SK-N-SH (cell line): ENCODE measurements around the gene MRGPRD. TPM values are rescaled to one million over a fixed set of nuclear protein-coding genes. Genes with fewer than 3 reads are reported as not detected.

Experiments used
- CTCF ChIA-PET: fragments of 300-600, 350-600 bp; formaldehyde crosslinking; extraction: SDS; loops from one replicate; lab custom pipeline; 2021; lab: Yijun Ruan, JAX
- POLR2A ChIA-PET: fragments of 350-600 bp; sonication (Branson Sonifier 250); formaldehyde crosslinking; extraction: SDS; loops from one replicate; lab custom pipeline; 2020; ENCODE audit warnings: antibody characterized with exemption, inconsistent platforms; lab: Yijun Ruan, JAX
- DNase-seq: peaks from one replicate; pipeline ENCODE4 v3.0.0; 2012
- H2AFZ ChIP-seq: fragments of 200-600 bp; sonication (generic); 2 replicates; pipeline ENCODE4 v1.8.1; 2016; ENCODE audit warnings: antibody characterized with exemption, mild to moderate bottlenecking, low read depth
- H3F3A ChIP-seq: fragments of 200-600 bp; sonication (generic); replicated peaks from 2 replicates; pipeline ENCODE3; 2016; ENCODE audit warnings: antibody characterized with exemption, mild to moderate bottlenecking; ENCODE audit not compliant: insufficient read depth
- H3K27ac ChIP-seq, 2 experiments: fragments of 200-500 bp in 1 of 2; fragments of 200-600 bp in 1 of 2; sonication (Bioruptor generic) in 1 of 2; sonication (generic), shearing (Covaris generic) in 1 of 2; 2 replicates each; pipeline versions ENCODE4 v1.5.1 to v1.6.1; 2014 to 2016; ENCODE audit warnings: low read depth in 2 of 2, inconsistent platforms in 1 of 2, low read length in 1 of 2, mild to moderate bottlenecking in 1 of 2, mixed read lengths in 1 of 2
- H3K27me3 ChIP-seq: fragments of 200-600 bp; sonication (generic), shearing (Covaris generic); 2 replicates; pipeline ENCODE4 v1.6.1; 2016; ENCODE audit warnings: mixed run types; ENCODE audit not compliant: insufficient read depth
- H3K36me3 ChIP-seq, 2 experiments: fragments of 200-500 bp in 1 of 2; fragments of 200-600 bp in 1 of 2; sonication (Bioruptor generic) in 1 of 2; sonication (generic) in 1 of 2; replicated peaks in 1 of 2; 2 replicates each; pipeline versions ENCODE3 to v1.5.1; 2014 to 2016; ENCODE audit warnings: low read length in 1 of 2, mild to moderate bottlenecking in 1 of 2; ENCODE audit not compliant: insufficient read depth in 2 of 2, control insufficient read depth in 1 of 2
- H3K4me1 ChIP-seq, 2 experiments: fragments of 200-500 bp in 1 of 2; fragments of 200-600 bp in 1 of 2; sonication (Bioruptor generic) in 1 of 2; sonication (generic), shearing (Covaris generic) in 1 of 2; 2 replicates each; pipeline versions ENCODE4 v1.5.1 to v1.6.1; 2014 to 2016; ENCODE audit warnings: low read depth in 1 of 2, low read length in 1 of 2, mixed run types in 1 of 2; ENCODE audit not compliant: insufficient read depth in 2 of 2, control insufficient read depth in 1 of 2
- H3K4me2 ChIP-seq: fragments of 200-600 bp; sonication (generic), shearing (Covaris generic); 2 replicates; pipeline ENCODE4 v1.6.1; 2017; ENCODE audit warnings: mixed run types
- H3K4me3 ChIP-seq, 2 experiments: fragments of 200-500 bp in 1 of 2; fragments of 200-600 bp in 1 of 2; sonication (Bioruptor generic) in 1 of 2; sonication (generic), shearing (Covaris generic) in 1 of 2; 2 replicates each; pipeline versions ENCODE4 v1.5.1 to v1.8.1; 2014 to 2016; ENCODE audit warnings: low read depth in 2 of 2, inconsistent platforms in 1 of 2, low read length in 1 of 2, mild to moderate bottlenecking in 1 of 2, mixed read lengths in 1 of 2, moderate library complexity in 1 of 2
- H3K79me2 ChIP-seq: fragments of 200-600 bp; sonication (generic); 2 replicates; pipeline ENCODE4 v1.8.1; 2017; ENCODE audit warnings: mild to moderate bottlenecking; ENCODE audit not compliant: insufficient read depth
- H3K9ac ChIP-seq: fragments of 200-600 bp; sonication (generic); 2 replicates; pipeline ENCODE4 v1.6.1; 2017; ENCODE audit warnings: mixed run types
- H3K9me2 ChIP-seq: fragments of 200-600 bp; sonication (generic); 2 replicates; pipeline ENCODE4 v1.6.1; 2017; ENCODE audit warnings: mixed run types
- H3K9me3 ChIP-seq: fragments of 200-600 bp; sonication (generic); 2 replicates; pipeline ENCODE4 v1.6.1; 2017; ENCODE audit warnings: mixed run types, mild to moderate bottlenecking, moderate library complexity
- H4K20me1 ChIP-seq: fragments of 200-600 bp; sonication (generic); 2 replicates; pipeline ENCODE4 v1.6.1; 2017; ENCODE audit warnings: mild to moderate bottlenecking, mixed run types; ENCODE audit not compliant: insufficient read depth
- CHD2 ChIP-seq: fragments of 150-350 bp; IDR thresholded peaks from 2 replicates; pipeline ENCODE4 v1.6.1; 2018; ENCODE audit warnings: low read length; ENCODE audit not compliant: partially characterized antibody
- EP300 ChIP-seq, 2 experiments: IDR thresholded peaks; 2 replicates each; pipeline versions ENCODE4 v1.4.0 to v1.6.1; 2012; ENCODE audit warnings: borderline replicate concordance in 1 of 2, low read depth in 1 of 2, low read length in 1 of 2
- FOXJ3 ChIP-seq: sonication (generic); formaldehyde crosslinking; IDR thresholded peaks from 2 replicates; pipeline ENCODE4 v1.5.1; 2020; ENCODE audit warnings: mild to moderate bottlenecking, missing genetic modification reagents
- FOXM1 ChIP-seq: IDR thresholded peaks from 2 replicates; pipeline ENCODE4 v1.4.0; 2012; ENCODE audit warnings: low read depth, mild to moderate bottlenecking
- GABPA ChIP-seq: IDR thresholded peaks from 2 replicates; pipeline ENCODE4 v1.4.0; 2012; ENCODE audit warnings: low read depth, mild to moderate bottlenecking
- GATA2 ChIP-seq: sonication (generic); formaldehyde crosslinking; IDR thresholded peaks from 2 replicates; pipeline ENCODE4 v1.5.0; 2020; ENCODE audit warnings: mild to moderate bottlenecking, missing genetic modification reagents
- NFIC ChIP-seq: IDR thresholded peaks from 2 replicates; pipeline ENCODE4 v1.4.0; 2012; ENCODE audit warnings: borderline replicate concordance
- POLR2AphosphoS5 ChIP-seq: IDR thresholded peaks from 2 replicates; pipeline ENCODE4 v1.6.1; 2012; ENCODE audit warnings: low read depth, low read length
- RAD21 ChIP-seq: IDR thresholded peaks from 2 replicates; pipeline ENCODE4 v1.6.1; 2012; ENCODE audit warnings: mild to moderate bottlenecking, low read length
- RFX5 ChIP-seq: IDR thresholded peaks from 2 replicates; pipeline ENCODE4 v1.6.1; 2012; ENCODE audit warnings: mild to moderate bottlenecking, improper control_type of control experiment, low read length
- SIN3A ChIP-seq: IDR thresholded peaks from 2 replicates; pipeline ENCODE4 v1.6.1; 2012; ENCODE audit warnings: low read depth, mild to moderate bottlenecking, low read length, moderate library complexity, borderline replicate concordance
- SMC3 ChIP-seq: IDR thresholded peaks from 2 replicates; pipeline ENCODE4 v1.6.1; 2012; ENCODE audit warnings: low read depth, low read length, improper control_type of control experiment
- TAF1 ChIP-seq: IDR thresholded peaks from 2 replicates; pipeline ENCODE4 v1.6.1; 2012; ENCODE audit warnings: low read depth, mild to moderate bottlenecking, low read length, moderate library complexity, borderline replicate concordance
- TCF12 ChIP-seq: IDR thresholded peaks from 2 replicates; pipeline ENCODE4 v1.4.0; 2012
- YY1 ChIP-seq: IDR thresholded peaks from 2 replicates; pipeline ENCODE4 v1.4.0; 2012; ENCODE audit warnings: low read depth, mild to moderate bottlenecking
- WGBS: methylation state at CpG from one replicate; pipeline ENCODE4 v1.1.6; 2017; ENCODE audit warnings: low lambda C conversion rate; 5-methylcytosine and 5-hydroxymethylcytosine counted together
- polyA plus RNA-seq, 3 experiments: library from polyadenylated mRNA; depleted of rRNA; stranded (reverse); fragments of >200 nt; gene quantifications; 2 replicates each; pipeline ENCODE4 v1.2.3, GENCODE V29; 2012
- TF ChIP-seq, protein P1 (sequence below): IDR thresholded peaks from 2 replicates; pipeline ENCODE4 v1.4.0; 2012; ENCODE audit warnings: low read depth, borderline replicate concordance
- TF ChIP-seq, protein P2 (sequence below): fragments of 150-350 bp; IDR thresholded peaks from 2 replicates; pipeline ENCODE4 v1.6.1; 2016; ENCODE audit warnings: mild to moderate bottlenecking, low read depth, low read length
- TF ChIP-seq, protein P3 (sequence below): fragments of 200-600 bp; sonication (generic); IDR thresholded peaks from 2 replicates; pipeline ENCODE4 v1.6.1; 2017; ENCODE audit warnings: antibody characterized with exemption, mild to moderate bottlenecking, moderate library complexity
- TF ChIP-seq, protein P4 (sequence below): IDR thresholded peaks from 2 replicates; pipeline ENCODE4; 2012
- TF ChIP-seq, protein P5 (sequence below): IDR thresholded peaks from 2 replicates; pipeline ENCODE4 v1.6.1; 2012; ENCODE audit warnings: mild to moderate bottlenecking, low read depth, low read length, moderate library complexity

Gene MRGPRD
- polyA plus RNA-seq, 1 of the 3 experiments (the other 2 are of a cell fraction), result not detected

DNA sequence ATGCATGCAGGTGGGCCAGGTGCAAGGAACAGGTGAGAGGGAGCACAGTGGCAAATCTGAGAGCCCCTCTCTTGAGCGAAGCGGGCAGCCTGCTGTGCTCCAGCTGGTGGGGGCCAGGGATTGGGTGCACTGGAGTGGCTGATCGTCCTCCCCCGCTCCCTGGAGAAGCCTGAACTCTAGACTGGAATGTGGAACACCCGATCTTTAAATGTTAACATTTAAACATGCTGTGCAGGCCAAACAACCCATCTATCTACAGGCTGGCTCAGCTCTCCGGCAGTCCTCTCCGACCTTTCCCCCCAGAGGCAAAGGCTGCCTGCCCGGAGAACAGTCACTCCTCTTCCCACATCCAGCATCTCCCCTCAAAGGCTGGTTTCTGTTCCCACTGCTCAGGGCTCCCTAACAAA, 27.2 kb upstream of the MRGPRD start:
- TF ChIP-seq YY1 (no peak), RFX5 (no peak), NFIC (no peak), RAD21 (no peak), GABPA (no peak), EP300 (IDR thresholded peaks at IDR 0.05; ENCODE audit: borderline replicate concordance in 1 of 2, low read depth in 1 of 2, low read length in 1 of 2) (no peak), TAF1 (no peak), FOXJ3 (CRISPR knock-in tag) (no peak), CHD2 (no peak), SIN3A (no peak), SMC3 (no peak), GATA2 (CRISPR knock-in tag) (no peak), POLR2AphosphoS5 (no peak), FOXM1 (no peak), TCF12 (no peak)
- TF ChIP-seq, protein P1, sequence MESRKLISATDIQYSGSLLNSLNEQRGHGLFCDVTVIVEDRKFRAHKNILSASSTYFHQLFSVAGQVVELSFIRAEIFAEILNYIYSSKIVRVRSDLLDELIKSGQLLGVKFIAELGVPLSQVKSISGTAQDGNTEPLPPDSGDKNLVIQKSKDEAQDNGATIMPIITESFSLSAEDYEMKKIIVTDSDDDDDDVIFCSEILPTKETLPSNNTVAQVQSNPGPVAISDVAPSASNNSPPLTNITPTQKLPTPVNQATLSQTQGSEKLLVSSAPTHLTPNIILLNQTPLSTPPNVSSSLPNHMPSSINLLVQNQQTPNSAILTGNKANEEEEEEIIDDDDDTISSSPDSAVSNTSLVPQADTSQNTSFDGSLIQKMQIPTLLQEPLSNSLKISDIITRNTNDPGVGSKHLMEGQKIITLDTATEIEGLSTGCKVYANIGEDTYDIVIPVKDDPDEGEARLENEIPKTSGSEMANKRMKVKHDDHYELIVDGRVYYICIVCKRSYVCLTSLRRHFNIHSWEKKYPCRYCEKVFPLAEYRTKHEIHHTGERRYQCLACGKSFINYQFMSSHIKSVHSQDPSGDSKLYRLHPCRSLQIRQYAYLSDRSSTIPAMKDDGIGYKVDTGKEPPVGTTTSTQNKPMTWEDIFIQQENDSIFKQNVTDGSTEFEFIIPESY, result no peak
- TF ChIP-seq, protein P2, sequence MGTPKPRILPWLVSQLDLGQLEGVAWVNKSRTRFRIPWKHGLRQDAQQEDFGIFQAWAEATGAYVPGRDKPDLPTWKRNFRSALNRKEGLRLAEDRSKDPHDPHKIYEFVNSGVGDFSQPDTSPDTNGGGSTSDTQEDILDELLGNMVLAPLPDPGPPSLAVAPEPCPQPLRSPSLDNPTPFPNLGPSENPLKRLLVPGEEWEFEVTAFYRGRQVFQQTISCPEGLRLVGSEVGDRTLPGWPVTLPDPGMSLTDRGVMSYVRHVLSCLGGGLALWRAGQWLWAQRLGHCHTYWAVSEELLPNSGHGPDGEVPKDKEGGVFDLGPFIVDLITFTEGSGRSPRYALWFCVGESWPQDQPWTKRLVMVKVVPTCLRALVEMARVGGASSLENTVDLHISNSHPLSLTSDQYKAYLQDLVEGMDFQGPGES, result no peak
- TF ChIP-seq, protein P3, sequence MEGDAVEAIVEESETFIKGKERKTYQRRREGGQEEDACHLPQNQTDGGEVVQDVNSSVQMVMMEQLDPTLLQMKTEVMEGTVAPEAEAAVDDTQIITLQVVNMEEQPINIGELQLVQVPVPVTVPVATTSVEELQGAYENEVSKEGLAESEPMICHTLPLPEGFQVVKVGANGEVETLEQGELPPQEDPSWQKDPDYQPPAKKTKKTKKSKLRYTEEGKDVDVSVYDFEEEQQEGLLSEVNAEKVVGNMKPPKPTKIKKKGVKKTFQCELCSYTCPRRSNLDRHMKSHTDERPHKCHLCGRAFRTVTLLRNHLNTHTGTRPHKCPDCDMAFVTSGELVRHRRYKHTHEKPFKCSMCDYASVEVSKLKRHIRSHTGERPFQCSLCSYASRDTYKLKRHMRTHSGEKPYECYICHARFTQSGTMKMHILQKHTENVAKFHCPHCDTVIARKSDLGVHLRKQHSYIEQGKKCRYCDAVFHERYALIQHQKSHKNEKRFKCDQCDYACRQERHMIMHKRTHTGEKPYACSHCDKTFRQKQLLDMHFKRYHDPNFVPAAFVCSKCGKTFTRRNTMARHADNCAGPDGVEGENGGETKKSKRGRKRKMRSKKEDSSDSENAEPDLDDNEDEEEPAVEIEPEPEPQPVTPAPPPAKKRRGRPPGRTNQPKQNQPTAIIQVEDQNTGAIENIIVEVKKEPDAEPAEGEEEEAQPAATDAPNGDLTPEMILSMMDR, result no peak
- TF ChIP-seq, protein P4, sequence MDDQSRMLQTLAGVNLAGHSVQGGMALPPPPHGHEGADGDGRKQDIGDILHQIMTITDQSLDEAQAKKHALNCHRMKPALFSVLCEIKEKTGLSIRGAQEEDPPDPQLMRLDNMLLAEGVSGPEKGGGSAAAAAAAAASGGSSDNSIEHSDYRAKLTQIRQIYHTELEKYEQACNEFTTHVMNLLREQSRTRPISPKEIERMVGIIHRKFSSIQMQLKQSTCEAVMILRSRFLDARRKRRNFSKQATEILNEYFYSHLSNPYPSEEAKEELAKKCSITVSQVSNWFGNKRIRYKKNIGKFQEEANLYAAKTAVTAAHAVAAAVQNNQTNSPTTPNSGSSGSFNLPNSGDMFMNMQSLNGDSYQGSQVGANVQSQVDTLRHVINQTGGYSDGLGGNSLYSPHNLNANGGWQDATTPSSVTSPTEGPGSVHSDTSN, result no peak
- TF ChIP-seq, protein P5, sequence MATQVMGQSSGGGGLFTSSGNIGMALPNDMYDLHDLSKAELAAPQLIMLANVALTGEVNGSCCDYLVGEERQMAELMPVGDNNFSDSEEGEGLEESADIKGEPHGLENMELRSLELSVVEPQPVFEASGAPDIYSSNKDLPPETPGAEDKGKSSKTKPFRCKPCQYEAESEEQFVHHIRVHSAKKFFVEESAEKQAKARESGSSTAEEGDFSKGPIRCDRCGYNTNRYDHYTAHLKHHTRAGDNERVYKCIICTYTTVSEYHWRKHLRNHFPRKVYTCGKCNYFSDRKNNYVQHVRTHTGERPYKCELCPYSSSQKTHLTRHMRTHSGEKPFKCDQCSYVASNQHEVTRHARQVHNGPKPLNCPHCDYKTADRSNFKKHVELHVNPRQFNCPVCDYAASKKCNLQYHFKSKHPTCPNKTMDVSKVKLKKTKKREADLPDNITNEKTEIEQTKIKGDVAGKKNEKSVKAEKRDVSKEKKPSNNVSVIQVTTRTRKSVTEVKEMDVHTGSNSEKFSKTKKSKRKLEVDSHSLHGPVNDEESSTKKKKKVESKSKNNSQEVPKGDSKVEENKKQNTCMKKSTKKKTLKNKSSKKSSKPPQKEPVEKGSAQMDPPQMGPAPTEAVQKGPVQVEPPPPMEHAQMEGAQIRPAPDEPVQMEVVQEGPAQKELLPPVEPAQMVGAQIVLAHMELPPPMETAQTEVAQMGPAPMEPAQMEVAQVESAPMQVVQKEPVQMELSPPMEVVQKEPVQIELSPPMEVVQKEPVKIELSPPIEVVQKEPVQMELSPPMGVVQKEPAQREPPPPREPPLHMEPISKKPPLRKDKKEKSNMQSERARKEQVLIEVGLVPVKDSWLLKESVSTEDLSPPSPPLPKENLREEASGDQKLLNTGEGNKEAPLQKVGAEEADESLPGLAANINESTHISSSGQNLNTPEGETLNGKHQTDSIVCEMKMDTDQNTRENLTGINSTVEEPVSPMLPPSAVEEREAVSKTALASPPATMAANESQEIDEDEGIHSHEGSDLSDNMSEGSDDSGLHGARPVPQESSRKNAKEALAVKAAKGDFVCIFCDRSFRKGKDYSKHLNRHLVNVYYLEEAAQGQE, result no peak
- TF ChIP-seq, all 33 proteins: peak for 0
- Histone ChIP-seq H4K20me1 (no peaks in the 10 kb centered on the region), H3K27ac (peak overlapping the region in 1 of 2 experiments; percentile 67; a peak in 2 of 4 replicates), H3K9me3 (no peaks in the 10 kb centered on the region), H2AFZ (0 out of 2 replicates have a peak overlapping the region, but pooled peaks have one; percentile 47), H3K4me3 (no peak overlapping the region), H3K27me3 (no peaks in the 10 kb centered on the region), H3F3A (no peaks in the 10 kb centered on the region), H3K36me3 (no peaks in the 10 kb centered on the region), H3K79me2 (no peaks in the 10 kb centered on the region), H3K9ac (peak overlapping the region; percentile 38; the same call in 1 of the 2 replicates), H3K9me2 (no peaks in the 10 kb centered on the region), H3K4me2 (peak overlapping the region; percentile 55; the same call in 1 of the 2 replicates), H3K4me1 (peaks cover 19 to 30% of the 10 kb centered on the region in 2 experiments; a peak in 3 of 4 replicates)
- WGBS, result 74% methylated on average over 8 of the region's 8 CpGs
- ChIA-PET POLR2A (no interaction called here), CTCF (interaction anchor here (1.0 kb wide), 2 partner anchors 8 to 36 kb away, joined by 3 read pairs; no protein-coding TSS in a partner anchor)
- DNase-seq, result no peak
